Esophagus squamous epithelium (tissue), 5 donors: ENCODE results near the gene SPTBN2. TPM values are rescaled to one million over a fixed set of nuclear protein-coding genes. Genes with fewer than 3 reads are reported as not detected.

Experiments
- DNase-seq: peaks from one replicate; lab custom pipeline; 2025; lab: John Stamatoyannopoulos, UW
- H3K27ac ChIP-seq, 4 donors: fragments of 200-600 bp; sonication (generic); one replicate each; pipeline ENCODE4 v1.5.1; 2016 to 2019; ENCODE audit warnings: mild to moderate bottlenecking in 1 of 4
- H3K27me3 ChIP-seq, 4 donors: fragments of 200-600 bp; sonication (generic); 1 replicate in 3 of 4; 2 replicates in 1 of 4; pipeline versions ENCODE4 v1.5.1 to v1.6.0; 2017 to 2021; ENCODE audit warnings: antibody characterized with exemption in 1 of 4
- H3K36me3 ChIP-seq, 3 donors: fragments of 200-600 bp; sonication (generic); one replicate each; pipeline ENCODE4 v1.5.1; 2016 to 2019
- H3K4me1 ChIP-seq, 3 donors: fragments of 200-600 bp; sonication (generic); one replicate each; pipeline ENCODE4 v1.5.1; 2017 to 2019
- H3K4me3 ChIP-seq, 4 donors: fragments of 200-600 bp; sonication (generic); 1 replicate in 3 of 4; 2 replicates in 1 of 4; pipeline ENCODE4 v1.5.1; 2016 to 2019; ENCODE audit warnings: mild to moderate bottlenecking in 2 of 4, moderate library complexity in 1 of 4
- H3K9me3 ChIP-seq, 3 donors: fragments of 200-600 bp; sonication (generic); one replicate each; pipeline ENCODE4 v1.5.1; 2016 to 2019
- POLR2A ChIP-seq, 4 donors: fragments of 450-650 bp; IDR thresholded peaks; one replicate each; pipeline ENCODE4 v1.6.1; 2017; ENCODE audit warnings: antibody characterized with exemption in 4 of 4, mild to moderate bottlenecking in 4 of 4, moderate library complexity in 3 of 4
- WGBS, 2 donors: methylation state at CpG; one replicate each; pipeline ENCODE4 v1.1.5; 2018; 5-methylcytosine and 5-hydroxymethylcytosine counted together
- intact Hi-C: fragments of 100-400 bp; cut with DNase I; formaldehyde crosslinking; loops from one replicate; pipeline ENCODE4 v1.15.0; 2022
- total RNA-seq, 4 donors: library from RNA; depleted of rRNA; stranded (reverse); fragments of >200 nt; gene quantifications; one replicate each; pipeline ENCODE4 v1.1.0, GENCODE V29; 2016
- TF ChIP-seq, protein P1 (sequence below), 6 experiments: fragments of 450-650 bp in 4 of 6; fragments of 200-600 bp in 2 of 6; sonication (generic) in 2 of 6; IDR thresholded peaks; one replicate each; pipeline ENCODE4 v1.5.1; 2016 to 2019; ENCODE audit warnings: antibody characterized with exemption in 6 of 6, mild to moderate bottlenecking in 4 of 6, moderate library complexity in 4 of 6
- donor health status: DM: yes; HTN: yes; CAD: no.

SPTBN2 gene
- total RNA-seq, 4 donors from 2014 or later = 101 to 368 (median 128) TPM

DNA sequence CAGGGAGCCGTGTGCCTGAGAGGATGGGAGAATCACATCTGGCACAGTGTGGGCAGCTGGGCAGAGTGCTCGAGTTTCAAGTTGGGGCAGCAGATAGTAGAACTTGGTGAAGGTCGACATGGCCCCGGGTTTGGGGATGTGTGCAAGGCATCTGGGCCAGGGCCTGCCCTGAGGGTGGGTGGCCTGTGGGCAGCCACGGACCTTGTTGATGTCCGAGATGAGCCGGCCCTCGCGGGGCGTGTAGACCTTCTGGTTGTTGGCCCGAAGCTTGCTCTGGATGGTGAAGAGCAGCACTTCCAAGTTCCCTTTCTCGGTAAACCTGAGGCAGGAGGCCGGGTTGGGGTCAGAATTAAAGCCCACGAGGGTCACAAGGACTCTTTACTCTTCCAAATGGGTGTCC lies 20.3 kb downstream of the SPTBN2 start:
- TF ChIP-seq, protein P1, sequence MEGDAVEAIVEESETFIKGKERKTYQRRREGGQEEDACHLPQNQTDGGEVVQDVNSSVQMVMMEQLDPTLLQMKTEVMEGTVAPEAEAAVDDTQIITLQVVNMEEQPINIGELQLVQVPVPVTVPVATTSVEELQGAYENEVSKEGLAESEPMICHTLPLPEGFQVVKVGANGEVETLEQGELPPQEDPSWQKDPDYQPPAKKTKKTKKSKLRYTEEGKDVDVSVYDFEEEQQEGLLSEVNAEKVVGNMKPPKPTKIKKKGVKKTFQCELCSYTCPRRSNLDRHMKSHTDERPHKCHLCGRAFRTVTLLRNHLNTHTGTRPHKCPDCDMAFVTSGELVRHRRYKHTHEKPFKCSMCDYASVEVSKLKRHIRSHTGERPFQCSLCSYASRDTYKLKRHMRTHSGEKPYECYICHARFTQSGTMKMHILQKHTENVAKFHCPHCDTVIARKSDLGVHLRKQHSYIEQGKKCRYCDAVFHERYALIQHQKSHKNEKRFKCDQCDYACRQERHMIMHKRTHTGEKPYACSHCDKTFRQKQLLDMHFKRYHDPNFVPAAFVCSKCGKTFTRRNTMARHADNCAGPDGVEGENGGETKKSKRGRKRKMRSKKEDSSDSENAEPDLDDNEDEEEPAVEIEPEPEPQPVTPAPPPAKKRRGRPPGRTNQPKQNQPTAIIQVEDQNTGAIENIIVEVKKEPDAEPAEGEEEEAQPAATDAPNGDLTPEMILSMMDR (IDR thresholded peaks at IDR 0.05) = no peak
- TF ChIP-seq POLR2A (IDR thresholded peaks at IDR 0.05) = no peak
- no peaks in the 10 kb centered on the region for H3K9me3 ChIP-seq
- WGBS, 2 donors = 79 to 84% methylated on average over 6 to 8 of the region's 14 CpGs
- peaks cover 13 to 99% (median 28%) of the 10 kb centered on the region in 3 donors for H3K36me3 ChIP-seq
- H3K27ac ChIP-seq = no peak overlapping the region
- intact Hi-C loops = no loop called here
- H3K4me3 ChIP-seq = no peak overlapping the region
- H3K27me3 ChIP-seq = no peaks in the 10 kb centered on the region
- DNase-seq = no peak
- H3K4me1 ChIP-seq = peaks cover 0 to 8% (median 0%) of the 10 kb centered on the region in 3 donors

DNA sequence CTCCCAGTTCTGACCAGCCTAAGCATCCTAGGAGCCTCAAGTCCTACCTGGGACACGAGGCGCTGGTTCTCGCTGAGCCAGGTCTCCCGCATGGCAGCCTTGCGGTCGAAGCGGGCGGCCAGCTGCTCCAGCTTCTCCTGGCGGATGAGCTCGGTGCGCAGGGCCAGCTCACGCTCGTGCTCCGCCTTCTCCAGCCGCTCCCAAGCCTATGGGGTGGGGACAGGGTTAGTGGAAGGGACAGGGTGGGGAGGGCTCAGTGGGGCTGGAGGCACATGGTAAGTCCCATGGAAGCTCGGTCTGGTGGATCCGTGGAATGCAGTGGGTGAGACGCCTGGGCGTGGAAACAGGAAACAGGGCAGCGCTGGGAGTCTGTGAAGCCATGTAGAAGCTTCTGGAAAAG lies 20.9 kb downstream of the SPTBN2 start:
- Histone ChIP-seq H3K4me3 (no peak overlapping the region), H3K36me3 (peaks cover 13 to 98% (median 28%) of the 10 kb centered on the region in 3 donors), H3K4me1 (peaks cover 0 to 8% (median 0%) of the 10 kb centered on the region in 3 donors), H3K9me3 (no peaks in the 10 kb centered on the region), H3K27ac (no peak overlapping the region), H3K27me3 (no peaks in the 10 kb centered on the region)
- WGBS, 2 donors = 78 to 93% methylated on average over 5 to 13 of the region's 20 CpGs
- no peak for DNase-seq
- intact Hi-C loops = no loop called here
- TF ChIP-seq, protein P1 (IDR thresholded peaks at IDR 0.05) = no peak
- TF ChIP-seq POLR2A (IDR thresholded peaks at IDR 0.05) = no peak

DNA sequence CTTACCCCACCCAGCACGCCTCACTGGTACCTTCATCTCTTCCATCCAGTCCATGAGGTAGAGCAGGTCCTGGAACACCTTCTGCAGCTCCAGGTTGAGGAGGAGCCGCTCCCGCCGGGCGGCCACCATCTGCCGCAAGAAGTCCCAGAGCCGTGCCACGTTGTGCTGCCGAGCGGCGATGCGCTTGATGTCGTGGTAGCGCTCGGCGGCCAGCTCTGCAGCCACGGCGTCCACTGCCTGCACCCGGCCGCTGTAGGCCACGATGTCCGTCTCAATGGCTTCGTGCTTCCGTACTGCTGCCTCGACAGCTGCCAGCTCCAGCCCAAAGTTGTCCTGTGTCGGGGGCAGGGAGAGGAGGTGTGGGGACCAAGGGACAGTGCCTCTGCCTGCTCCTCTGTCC lies 21.5 kb downstream of the SPTBN2 start:
- intact Hi-C loops = no loop called here
- TF ChIP-seq POLR2A (IDR thresholded peaks at IDR 0.05) = no peak
- TF ChIP-seq, protein P1 (IDR thresholded peaks at IDR 0.05) = no peak
- Histone ChIP-seq H3K4me1 (peaks cover 0 to 8% (median 0%) of the 10 kb centered on the region in 3 donors), H3K36me3 (peaks cover 13 to 98% (median 28%) of the 10 kb centered on the region in 3 donors), H3K27ac (no peak overlapping the region), H3K9me3 (no peaks in the 10 kb centered on the region), H3K27me3 (no peaks in the 10 kb centered on the region), H3K4me3 (no peak overlapping the region)
- DNase-seq = no peak
- WGBS, 2 donors = 98% methylated on average over 11 of the region's 26 CpGs; no CpG with 5 or more reads in 1 of the 2 donors

DNA sequence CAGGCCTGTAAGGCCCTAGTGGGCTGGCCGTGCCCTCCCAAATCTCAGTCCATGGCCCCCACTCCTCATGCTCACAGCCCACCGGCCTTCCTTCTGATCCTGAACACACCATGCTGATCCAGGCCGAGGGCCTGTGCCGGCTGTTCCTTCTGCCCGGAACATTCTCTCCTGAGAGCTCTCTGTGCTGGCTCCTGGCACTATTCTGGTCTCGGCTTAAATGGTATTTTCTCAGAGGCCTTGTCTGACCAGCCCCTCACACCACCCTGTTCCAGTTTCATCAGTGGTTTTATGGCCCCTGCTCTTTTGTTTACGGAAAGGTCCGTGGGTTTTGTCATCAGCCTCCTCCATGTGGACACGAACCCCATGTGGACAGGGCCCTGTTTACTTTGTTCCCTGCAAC lies 22.0 kb downstream of the SPTBN2 start:
- 86 to 96% methylated on average over 6 to 9 of the region's 9 CpGs for WGBS, 2 donors
- Histone ChIP-seq H3K36me3 (peaks cover 13 to 98% (median 28%) of the 10 kb centered on the region in 3 donors), H3K27me3 (no peaks in the 10 kb centered on the region)

DNA sequence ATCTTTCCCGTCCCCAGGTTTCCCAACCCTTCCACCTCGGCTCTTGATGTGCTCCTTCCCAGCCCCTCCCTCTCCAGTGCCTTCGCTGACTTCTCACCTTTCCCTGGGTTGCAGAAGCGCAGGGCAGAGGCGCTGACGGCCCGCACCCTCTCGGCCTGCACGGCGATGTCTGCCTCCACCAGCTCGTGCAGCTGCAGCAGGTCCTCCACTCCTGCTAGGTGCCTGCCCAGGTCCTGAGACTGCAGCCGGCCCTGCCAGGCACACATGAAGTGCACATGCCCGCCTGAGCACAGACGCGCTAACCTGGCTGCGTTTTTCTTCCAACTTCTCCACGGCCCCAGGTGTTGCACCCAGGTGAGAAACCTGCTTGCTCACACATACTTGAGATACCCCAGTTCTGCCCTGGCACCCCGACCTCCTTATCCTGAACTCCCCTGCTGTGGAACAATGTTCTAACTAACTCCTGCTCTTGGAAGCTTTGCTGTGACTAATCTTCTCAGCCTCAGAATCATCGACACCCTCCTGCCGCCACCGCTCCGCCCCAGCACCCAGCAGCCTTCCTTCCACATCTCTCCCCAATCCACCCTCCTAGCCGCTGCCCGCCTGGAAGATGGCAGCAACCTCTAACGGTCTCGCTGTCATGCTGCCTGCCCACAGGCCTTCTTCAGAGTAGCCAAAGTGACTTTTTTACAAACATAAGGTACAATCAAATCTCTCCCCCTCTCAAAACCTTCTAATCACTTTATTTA lies 23.3 kb downstream of the SPTBN2 start:
- WGBS, 2 donors = 90 to 91% methylated on average over 20 to 22 of the region's 26 CpGs
- no peak for DNase-seq
- no peak overlapping the region for H3K27ac ChIP-seq
- no peak overlapping the region for H3K4me3 ChIP-seq
- peaks cover 6 to 98% (median 32%) of the 10 kb centered on the region in 3 donors for H3K36me3 ChIP-seq
- peaks cover 0 to 8% (median 0%) of the 10 kb centered on the region in 3 donors for H3K4me1 ChIP-seq
- no peaks in the 10 kb centered on the region for H3K27me3 ChIP-seq
- intact Hi-C loops = no loop called here
- no peak for TF ChIP-seq POLR2A (IDR thresholded peaks at IDR 0.05)
- TF ChIP-seq, protein P1 (IDR thresholded peaks at IDR 0.05) = no peak
- no peaks in the 10 kb centered on the region for H3K9me3 ChIP-seq

More for the DNA sequence above, 22.0 kb downstream of the SPTBN2 start:
- Histone ChIP-seq H3K27ac (no peak overlapping the region), H3K4me1 (peaks cover 0 to 8% (median 0%) of the 10 kb centered on the region in 3 donors), H3K4me3 (no peak overlapping the region), H3K9me3 (no peaks in the 10 kb centered on the region)
- intact Hi-C loops = no loop called here
- TF ChIP-seq, protein P1 (IDR thresholded peaks at IDR 0.05) = no peak
- no peak for TF ChIP-seq POLR2A (IDR thresholded peaks at IDR 0.05)
- DNase-seq = no peak
